ENCODE data around the gene POLR3E.

Gene POLR3E

GRCh38 chr16:22323173-22323958 is 26.2 kb downstream of the POLR3E start:
- ATAC-seq, result no peak

DNA sequence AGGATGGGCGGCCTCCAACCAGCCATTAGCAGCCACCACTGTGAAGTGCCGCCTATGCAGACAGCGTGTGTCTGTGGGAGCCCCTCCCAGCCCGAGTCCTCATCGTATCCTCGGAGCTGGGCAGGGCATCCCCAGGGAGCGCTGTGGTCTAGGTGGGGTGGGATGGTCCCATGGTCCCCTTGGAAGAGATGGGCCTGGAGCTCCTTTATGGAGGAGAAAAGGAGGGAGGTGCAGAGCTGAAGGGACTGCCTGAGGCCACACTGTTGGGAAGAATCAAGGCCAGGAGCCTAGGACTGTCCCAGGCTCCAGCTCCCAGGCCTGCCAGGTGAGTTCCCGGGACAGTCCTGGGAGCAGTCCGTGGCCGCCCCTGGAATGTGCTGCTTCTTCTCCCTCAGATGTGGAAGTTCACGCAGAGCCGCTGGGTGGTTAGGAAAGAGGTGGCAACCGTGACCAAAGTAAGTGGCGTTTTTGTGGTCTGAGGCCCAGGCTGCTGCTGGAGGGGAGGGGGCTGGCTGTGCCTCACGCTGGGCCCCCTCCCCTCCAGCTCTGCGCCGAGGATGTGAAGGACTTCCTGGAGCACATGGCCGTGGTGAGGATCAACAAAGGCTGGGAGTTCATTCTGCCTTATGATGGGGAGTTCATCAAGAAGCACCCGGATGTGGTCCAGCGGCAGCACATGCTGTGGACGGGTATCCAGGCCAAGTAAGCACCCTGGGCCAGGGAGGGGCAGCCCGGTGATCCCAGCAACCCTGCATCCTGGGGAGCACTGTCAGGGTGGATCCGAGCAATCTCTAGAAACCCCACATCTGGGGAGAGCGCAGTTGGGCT is 27.0 kb downstream of the POLR3E start:
- ATAC-seq, result no peak
- TF ChIP-seq PATZ1 (CRISPR knock-in tag; IDR thresholded peaks at IDR 0.05; ENCODE audit: borderline replicate concordance) (no peak), SNAI2 (CRISPR knock-in tag; IDR thresholded peaks at IDR 0.05) (no peak), RARB (CRISPR knock-in tag; IDR thresholded peaks at IDR 0.05) (no peak), PPARA (CRISPR knock-in tag; IDR thresholded peaks at IDR 0.05; ENCODE audit: borderline replicate concordance) (no peak), ESRRG (CRISPR knock-in tag; IDR thresholded peaks at IDR 0.05) (no peak)
- TF ChIP-seq, protein P1, sequence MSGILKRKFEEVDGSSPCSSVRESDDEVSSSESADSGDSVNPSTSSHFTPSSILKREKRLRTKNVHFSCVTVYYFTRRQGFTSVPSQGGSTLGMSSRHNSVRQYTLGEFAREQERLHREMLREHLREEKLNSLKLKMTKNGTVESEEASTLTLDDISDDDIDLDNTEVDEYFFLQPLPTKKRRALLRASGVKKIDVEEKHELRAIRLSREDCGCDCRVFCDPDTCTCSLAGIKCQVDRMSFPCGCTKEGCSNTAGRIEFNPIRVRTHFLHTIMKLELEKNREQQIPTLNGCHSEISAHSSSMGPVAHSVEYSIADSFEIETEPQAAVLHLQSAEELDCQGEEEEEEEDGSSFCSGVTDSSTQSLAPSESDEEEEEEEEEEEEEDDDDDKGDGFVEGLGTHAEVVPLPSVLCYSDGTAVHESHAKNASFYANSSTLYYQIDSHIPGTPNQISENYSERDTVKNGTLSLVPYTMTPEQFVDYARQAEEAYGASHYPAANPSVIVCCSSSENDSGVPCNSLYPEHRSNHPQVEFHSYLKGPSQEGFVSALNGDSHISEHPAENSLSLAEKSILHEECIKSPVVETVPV (CRISPR knock-in tag; IDR thresholded peaks at IDR 0.05), result no peak
- TF ChIP-seq, protein P2, sequence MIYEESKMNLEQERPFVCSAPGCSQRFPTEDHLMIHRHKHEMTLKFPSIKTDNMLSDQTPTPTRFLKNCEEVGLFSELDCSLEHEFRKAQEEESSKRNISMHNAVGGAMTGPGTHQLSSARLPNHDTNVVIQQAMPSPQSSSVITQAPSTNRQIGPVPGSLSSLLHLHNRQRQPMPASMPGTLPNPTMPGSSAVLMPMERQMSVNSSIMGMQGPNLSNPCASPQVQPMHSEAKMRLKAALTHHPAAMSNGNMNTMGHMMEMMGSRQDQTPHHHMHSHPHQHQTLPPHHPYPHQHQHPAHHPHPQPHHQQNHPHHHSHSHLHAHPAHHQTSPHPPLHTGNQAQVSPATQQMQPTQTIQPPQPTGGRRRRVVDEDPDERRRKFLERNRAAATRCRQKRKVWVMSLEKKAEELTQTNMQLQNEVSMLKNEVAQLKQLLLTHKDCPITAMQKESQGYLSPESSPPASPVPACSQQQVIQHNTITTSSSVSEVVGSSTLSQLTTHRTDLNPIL (CRISPR knock-in tag; IDR thresholded peaks at IDR 0.05; ENCODE audit: low read depth), result no peak

More at GRCh38 chr16:22323173-22323958, 26.2 kb downstream of the POLR3E start:
- TF ChIP-seq ZFP30 (CRISPR knock-in tag; IDR thresholded peaks at IDR 0.05) (no peak), ISL1 (CRISPR knock-in tag; IDR thresholded peaks at IDR 0.05) (no peak), PATZ1 (CRISPR knock-in tag; IDR thresholded peaks at IDR 0.05; ENCODE audit: borderline replicate concordance) (no peak), ZC3H10 (CRISPR knock-in tag; IDR thresholded peaks at IDR 0.05) (no peak), TOX (CRISPR knock-in tag; IDR thresholded peaks at IDR 0.05; ENCODE audit: borderline replicate concordance) (no peak), RARB (CRISPR knock-in tag; IDR thresholded peaks at IDR 0.05) (no peak), ESRRG (CRISPR knock-in tag; IDR thresholded peaks at IDR 0.05) (no peak), CSDC2 (CRISPR knock-in tag; IDR thresholded peaks at IDR 0.05) (no peak), ZNF70 (CRISPR knock-in tag; IDR thresholded peaks at IDR 0.05) (no peak), GLIS3 (CRISPR knock-in tag; IDR thresholded peaks at IDR 0.05) (no peak), POU6F1 (CRISPR knock-in tag; IDR thresholded peaks at IDR 0.05; ENCODE audit: borderline replicate concordance, low read depth) (no peak), PPARA (CRISPR knock-in tag; IDR thresholded peaks at IDR 0.05; ENCODE audit: borderline replicate concordance) (no peak), ZNF565 (CRISPR knock-in tag; conservative IDR thresholded peaks at IDR 0.05; ENCODE audit: low read depth) (no peak), OSR1 (CRISPR knock-in tag; IDR thresholded peaks at IDR 0.05) (no peak), ZFP3 (CRISPR knock-in tag; IDR thresholded peaks at IDR 0.05) (no peak), BACH2 (CRISPR knock-in tag; IDR thresholded peaks at IDR 0.05; ENCODE audit: borderline replicate concordance) (no peak), TCF4 (CRISPR knock-in tag; IDR thresholded peaks at IDR 0.05; ENCODE audit: borderline replicate concordance) (no peak)
- TF ChIP-seq, protein P2 (CRISPR knock-in tag; IDR thresholded peaks at IDR 0.05; ENCODE audit: low read depth), result no peak
- TF ChIP-seq, protein P3, sequence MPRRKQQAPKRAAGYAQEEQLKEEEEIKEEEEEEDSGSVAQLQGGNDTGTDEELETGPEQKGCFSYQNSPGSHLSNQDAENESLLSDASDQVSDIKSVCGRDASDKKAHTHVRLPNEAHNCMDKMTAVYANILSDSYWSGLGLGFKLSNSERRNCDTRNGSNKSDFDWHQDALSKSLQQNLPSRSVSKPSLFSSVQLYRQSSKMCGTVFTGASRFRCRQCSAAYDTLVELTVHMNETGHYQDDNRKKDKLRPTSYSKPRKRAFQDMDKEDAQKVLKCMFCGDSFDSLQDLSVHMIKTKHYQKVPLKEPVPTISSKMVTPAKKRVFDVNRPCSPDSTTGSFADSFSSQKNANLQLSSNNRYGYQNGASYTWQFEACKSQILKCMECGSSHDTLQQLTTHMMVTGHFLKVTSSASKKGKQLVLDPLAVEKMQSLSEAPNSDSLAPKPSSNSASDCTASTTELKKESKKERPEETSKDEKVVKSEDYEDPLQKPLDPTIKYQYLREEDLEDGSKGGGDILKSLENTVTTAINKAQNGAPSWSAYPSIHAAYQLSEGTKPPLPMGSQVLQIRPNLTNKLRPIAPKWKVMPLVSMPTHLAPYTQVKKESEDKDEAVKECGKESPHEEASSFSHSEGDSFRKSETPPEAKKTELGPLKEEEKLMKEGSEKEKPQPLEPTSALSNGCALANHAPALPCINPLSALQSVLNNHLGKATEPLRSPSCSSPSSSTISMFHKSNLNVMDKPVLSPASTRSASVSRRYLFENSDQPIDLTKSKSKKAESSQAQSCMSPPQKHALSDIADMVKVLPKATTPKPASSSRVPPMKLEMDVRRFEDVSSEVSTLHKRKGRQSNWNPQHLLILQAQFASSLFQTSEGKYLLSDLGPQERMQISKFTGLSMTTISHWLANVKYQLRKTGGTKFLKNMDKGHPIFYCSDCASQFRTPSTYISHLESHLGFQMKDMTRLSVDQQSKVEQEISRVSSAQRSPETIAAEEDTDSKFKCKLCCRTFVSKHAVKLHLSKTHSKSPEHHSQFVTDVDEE (CRISPR knock-in tag; IDR thresholded peaks at IDR 0.05), result no peak
- TF ChIP-seq, protein P1 (CRISPR knock-in tag; IDR thresholded peaks at IDR 0.05), result no peak
